Breast epithelium (tissue), 3 donors: ENCODE results near the gene CADPS.

Source experiments
- CTCF ChIP-seq, 3 donors: fragments of 450-650 bp; IDR thresholded peaks; one replicate each; pipeline ENCODE4 v1.5.1; 2016 to 2017; ENCODE audit warnings: antibody characterized with exemption in 3 of 3, mild to moderate bottlenecking in 3 of 3, moderate library complexity in 3 of 3
- POLR2A ChIP-seq: fragments of 450-650 bp; IDR thresholded peaks from one replicate; pipeline ENCODE4 v1.6.1; 2016; ENCODE audit warnings: antibody characterized with exemption, mild to moderate bottlenecking, moderate library complexity
- POLR2AphosphoS5 ChIP-seq, 3 donors: sonication (generic); formaldehyde crosslinking; IDR thresholded peaks; one replicate each; pipeline ENCODE4 v1.6.1; 2017; ENCODE audit warnings: antibody characterized with exemption in 3 of 3

DNA sequence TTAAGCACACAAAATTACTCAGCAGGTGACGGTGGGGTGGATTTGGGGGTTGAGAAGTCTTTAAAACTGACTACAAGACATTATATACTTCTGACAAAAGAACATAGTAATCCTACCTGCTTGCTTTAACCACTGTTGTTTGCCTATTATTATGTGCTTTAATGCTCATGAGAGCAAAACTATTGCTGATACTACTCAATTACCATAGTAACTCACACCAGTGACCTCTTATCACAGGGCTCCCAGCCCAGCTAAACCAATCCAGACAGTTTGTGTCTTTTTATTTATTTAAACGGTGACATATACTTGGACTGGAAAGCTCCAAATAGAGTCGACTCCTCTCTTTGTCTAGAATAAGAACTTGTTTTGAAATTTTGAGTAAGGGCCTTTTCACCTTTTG lies 459.1 kb downstream of the CADPS start:
- TF ChIP-seq CTCF (IDR thresholded peaks at IDR 0.05): no peak
- TF ChIP-seq POLR2A: no peak
- no peak for TF ChIP-seq POLR2AphosphoS5 (IDR thresholded peaks at IDR 0.05)
